Hematopoietic multipotent progenitor cell treated with erythropoietin and hydrocortisone succinate and interleukin-3 and kit ligand, for 4 days (in vitro differentiated cells): ENCODE data around the gene SCARB1.

Source experiments
- DNase-seq: peaks from one replicate; pipeline ENCODE4 v3.0.0-alpha.2; 2015

SCARB1 gene

GRCh38 chr12:124841558-124841945 lies 22.1 kb downstream of the SCARB1 start:
- DNase-seq: no peak

DNA sequence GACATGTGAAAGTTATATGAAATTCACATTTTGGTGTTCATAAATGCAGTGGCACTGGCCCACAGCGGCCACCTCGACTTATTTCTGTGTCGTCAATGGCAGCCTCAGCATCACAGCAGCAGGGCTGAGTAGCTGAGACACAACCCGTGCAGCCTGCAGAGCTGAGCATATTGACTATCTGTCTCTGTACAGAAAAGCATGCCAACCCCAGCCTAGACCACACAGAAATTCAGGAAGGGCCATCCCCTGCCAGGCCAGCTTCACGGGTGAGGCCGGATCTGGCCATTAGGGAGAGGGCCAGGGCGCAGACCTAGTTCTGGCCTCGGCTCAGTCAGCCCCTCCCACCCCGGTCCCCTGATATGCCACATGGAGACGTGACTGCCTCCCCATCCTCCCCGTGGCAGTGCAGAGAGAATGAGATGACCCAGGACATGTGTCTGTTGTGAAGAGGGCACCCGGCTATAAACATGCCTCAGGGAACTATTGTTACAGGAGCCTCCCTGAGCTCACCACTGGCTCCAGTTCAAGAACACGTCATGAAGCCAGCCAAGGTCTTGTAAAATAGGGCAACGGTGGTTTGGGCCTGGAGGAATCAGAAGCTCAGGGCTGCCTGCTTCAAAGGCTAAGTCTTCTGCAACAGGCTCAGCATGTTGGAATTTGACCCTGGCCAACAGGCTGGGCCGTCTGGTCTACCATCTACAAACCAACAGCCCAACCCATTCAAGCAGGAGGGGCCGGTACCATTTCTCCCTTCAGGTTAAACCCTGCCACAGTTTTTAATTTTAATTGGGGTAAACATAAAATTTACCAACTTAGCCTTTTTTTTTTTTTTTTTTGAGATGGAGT lies 25.5 kb downstream of the SCARB1 start:
- DNase-seq: no peak

DNA sequence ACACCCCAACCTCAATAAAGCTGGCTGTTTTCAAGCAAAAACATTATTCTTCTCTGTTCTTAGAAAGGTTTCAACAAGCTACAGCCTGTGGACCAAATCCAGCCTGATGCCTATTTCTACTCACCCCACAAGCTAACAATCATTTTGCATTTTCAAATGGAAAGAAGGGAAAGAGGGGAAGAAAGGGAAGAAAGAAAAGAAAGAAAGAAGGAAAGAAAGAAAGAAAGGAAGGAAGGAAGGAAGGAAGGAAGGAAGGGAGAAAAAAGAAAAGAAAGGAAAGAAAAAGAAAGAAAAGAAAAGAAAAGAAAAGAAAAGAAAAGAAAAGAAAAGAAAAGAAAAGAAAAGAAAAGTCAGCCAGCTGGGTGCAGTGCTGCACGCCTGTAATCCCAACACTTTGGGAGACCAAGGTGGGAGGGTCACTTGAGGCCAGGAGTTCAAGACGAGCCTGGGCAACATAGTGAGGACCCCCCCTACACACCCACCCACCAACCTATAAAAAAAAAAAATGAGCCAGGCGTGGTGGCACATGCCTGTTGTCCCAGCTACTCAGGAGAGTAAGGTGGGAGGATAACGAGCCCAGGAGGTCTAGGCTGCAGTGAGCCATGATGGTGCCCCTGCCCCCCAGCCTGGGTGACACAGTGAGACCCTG lies 26.3 kb downstream of the SCARB1 start:
- DNase-seq: no peak

DNA sequence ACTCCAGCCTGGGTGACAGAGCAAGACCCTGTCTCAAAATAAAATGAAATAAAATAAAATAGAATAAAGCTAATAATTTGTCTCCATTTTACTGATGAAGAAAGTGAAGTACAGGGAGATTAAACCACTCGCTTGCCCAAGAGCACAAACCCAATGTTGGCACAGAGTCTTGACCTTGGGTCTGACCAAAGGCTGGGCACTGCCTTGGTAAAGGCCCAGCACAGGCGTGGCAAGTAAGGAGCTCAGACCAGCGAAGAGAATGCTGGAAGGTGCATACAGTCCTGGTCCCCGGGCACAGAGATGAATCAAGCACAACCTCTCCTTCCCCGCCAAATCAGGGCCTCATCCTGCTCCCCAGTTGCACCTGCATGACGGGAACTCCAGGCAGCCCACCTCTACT lies 26.9 kb downstream of the SCARB1 start:
- DNase-seq: no peak

DNA sequence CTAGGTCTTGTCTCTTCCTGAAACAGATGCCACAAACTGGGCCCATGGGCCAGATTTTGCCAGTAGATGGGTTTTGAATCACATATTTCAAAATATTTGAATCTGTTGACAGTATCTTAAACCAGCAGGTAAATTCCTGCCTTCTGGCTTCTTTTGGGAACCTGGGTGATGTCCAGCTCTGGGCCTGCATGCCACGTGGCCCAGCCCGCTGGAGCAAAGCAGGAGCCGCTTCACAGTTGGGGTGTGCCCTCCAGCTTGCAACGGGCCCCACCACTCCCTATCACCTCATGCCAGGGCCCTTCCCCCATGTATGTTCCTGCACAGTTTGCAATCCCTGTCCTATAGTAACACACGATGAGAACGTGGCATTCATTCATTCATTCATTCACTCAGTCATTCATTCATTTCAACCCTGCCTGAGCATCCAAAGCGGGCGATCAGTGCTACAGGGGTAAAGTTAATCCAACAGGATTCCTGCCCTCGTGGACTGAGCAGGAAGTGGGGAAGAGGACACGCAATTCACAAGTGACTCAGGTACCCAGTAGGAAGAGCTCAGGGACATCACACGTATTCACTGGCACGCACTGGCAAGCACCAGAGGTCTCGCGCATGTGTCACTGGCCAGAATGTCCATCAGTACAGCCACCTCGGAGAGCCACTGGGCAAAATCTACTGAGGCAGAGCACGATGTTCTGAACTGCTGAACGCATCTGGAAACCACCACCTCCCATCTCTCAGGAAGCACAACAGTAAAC lies 27.8 kb downstream of the SCARB1 start:
- peak; percentile 64 for DNase-seq

DNA sequence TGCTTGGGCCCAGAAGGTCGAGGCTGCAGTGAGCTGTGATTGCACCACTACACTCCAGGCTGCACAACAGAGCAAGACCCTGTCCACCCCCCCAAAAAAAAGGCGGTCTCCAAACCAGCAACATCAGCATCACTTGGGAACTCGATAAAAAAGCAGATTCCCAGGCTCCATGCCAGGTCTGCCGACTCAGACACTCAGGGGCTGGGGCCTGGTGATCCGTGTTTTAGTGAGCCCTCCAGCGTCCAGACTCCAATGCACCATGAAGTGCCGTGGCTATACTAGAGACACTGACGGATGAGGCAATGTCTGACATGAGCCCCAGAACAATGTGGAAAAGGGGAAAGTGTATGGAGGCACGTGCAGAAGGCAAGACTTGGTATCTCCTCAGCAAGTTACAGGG lies 28.8 kb downstream of the SCARB1 start:
- DNase-seq: no peak

DNA sequence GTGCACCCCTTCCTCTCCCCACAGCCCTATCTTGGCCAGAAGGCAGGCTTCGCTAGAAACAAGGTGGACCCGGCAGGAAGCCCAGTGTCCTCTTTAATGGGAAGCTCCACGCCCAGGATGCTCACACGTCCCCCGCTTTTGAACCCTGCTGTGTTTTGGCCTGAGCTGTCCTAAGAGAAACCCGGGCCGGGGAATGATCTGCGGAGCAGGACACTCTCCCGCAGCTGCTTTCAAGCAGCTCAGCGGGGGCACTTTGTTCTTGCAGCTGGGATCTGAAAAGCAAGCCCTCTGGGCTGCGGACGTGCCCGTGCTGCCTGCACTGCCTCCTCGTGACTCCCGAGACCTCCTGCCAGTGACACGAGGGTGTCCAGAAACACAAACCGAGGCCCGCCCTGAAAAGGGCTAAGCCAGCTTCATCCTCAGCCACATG lies 30.0 kb downstream of the SCARB1 start:
- no peak for DNase-seq

DNA sequence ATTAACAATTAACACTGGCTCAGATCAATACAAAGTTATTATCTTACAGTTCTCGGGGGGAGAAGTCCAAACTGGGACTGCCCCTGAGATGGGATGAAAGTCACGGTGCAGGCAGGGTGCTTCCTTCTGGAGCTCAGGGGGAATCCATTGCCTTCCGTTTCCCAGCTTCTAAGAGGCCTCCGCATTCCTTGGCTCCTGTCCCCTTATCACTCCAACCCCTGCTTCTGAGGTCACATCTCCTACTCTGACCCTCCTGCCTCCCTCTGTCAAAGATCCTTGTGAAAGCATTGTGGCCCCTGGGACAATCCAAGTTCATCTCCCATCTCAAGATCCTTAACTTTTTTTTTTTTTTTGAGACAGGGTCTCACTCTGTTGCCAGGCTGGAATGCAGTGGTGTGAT lies 30.8 kb downstream of the SCARB1 start:
- no peak for DNase-seq

- no peak for DNase-seq
Measured at GRCh38 chr12:124831590-124831989, 32.1 kb downstream of the SCARB1 start.

DNA sequence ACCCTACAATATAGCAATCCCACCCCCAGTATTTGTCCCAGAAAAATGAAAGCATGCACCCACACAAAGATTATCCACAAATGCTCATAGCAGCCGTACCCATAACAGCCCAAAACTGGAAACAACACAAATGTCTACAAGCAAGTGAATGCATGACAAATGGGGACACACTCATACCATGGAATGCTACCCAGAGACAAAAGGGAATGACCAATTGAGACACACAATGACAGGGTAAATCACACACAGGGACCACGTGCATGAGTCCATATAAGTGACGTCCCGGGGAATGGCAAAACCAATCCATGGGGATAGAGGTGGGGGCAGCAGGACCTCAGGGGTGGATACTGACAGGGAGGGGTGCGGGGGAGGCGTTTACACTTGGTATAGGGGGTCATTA lies 33.4 kb downstream of the SCARB1 start:
- no peak for DNase-seq

- DNase-seq: no peak
Measured at GRCh38 chr12:124829708-124830304, 33.9 kb downstream of the SCARB1 start.

DNA sequence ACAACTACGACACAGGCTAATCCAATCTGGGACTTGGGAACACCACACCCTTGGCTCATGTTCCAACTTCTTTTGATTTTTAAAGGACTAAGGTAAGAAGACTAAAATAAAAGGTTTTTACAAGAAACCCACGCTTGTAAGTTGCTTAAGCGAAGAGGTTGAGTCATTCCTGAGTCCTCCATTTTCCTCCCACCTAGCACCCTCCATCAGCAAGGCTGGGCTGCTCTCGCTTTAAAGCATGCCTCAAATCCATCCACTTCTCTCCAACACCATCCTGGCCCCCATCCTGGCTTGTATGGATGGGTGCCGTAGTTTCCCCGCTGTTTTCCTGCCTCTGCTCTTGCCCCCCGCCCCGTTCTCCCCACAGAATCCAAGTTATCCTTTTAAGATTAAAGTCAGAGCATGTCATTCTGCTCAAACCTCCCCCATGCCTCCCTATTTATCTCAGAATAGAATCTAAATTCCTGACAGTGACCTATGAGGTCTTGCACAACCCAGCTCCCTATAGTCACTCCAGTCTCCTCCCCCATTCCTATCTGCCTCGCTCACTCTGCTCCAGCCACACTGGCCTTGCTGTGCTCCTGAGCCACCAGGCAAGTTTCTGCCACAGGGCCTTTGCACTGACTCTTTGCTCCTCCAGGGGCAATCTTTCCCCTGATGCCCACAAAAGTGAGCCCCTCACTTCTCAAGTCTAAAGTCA lies 34.5 kb downstream of the SCARB1 start:
- peak; percentile 35 for DNase-seq

DNA sequence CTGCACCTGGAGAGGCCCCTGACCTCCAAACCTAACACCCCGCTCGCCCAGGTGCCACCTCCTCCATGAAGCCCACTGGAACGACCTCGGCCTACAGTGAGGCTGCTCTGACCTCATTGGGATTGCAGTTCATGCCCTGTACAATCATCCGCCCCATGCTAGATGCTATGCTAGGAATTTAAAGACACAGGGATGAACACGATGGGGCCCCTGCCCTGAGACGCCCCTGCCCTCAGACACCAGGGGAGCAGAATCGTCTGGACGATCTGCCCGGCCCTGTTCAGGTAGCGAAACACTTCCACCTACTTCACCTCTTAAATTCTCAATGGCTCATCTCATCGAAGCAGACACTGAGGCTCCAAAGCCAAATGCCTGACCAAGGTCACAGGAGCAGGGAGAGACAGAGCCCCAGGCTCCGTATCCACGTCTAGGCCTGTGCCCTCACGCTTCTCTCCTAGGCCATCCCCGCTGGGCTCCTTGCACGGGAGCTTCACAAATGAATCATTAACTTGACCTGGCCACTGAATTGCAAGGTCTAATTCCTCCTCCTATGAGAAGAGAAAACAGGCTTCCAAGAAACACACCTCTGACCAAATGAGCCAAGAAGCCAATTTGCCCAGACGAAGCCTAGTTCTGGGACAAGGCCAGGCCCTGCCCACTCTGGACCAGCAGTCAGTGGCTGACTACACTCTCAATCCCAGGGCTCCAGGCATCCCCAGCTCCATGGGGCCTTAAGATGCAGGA lies 35.2 kb downstream of the SCARB1 start:
- no peak for DNase-seq

DNA sequence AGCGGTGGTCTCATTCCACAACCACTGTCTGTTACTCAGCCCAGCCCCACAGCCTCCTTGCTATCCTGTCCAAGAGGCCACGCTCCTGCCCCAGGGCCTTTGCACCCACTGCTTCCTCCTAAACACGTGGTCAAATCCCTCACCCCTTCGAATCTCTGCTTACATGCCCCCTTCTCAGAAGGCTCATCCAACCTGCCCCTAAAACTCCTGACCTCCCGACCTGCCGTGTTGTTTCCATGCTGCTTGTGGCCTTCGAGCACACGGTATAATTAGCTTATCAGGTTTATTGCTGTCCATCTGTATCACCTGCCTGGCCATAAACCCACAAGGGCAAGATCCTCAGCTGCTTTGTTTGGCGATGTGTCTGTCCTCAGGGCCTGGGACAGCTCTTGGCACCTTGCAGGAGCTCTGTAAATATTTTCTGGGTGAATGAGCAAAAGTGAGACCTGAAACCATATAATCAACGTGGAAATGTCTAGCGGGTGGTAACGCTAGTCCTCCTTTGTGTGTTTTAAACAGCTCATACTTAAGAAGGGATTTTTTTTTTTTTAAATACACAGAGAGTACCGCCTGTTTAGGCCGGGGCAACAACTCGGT lies 36.0 kb downstream of the SCARB1 start:
- DNase-seq: no peak

DNA sequence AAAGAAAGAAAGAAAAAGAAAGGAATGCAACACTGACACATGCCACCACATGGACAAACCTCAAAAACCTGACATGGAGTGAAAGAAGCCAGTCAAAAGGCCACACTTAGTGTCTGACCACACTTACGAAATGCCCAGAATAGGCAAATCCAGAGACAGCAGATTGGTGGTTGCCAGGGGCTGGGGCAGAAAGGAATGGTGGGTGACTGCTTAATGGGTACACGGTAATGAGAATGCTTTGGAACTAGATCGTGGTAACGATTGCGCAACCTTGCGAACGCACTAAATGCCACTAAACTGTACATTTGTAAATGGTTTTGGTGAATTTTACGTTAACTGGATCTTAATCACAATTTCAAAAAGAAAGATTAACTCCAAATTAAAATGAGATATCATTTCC lies 39.5 kb downstream of the SCARB1 start:
- peak; percentile 50 for DNase-seq

DNA sequence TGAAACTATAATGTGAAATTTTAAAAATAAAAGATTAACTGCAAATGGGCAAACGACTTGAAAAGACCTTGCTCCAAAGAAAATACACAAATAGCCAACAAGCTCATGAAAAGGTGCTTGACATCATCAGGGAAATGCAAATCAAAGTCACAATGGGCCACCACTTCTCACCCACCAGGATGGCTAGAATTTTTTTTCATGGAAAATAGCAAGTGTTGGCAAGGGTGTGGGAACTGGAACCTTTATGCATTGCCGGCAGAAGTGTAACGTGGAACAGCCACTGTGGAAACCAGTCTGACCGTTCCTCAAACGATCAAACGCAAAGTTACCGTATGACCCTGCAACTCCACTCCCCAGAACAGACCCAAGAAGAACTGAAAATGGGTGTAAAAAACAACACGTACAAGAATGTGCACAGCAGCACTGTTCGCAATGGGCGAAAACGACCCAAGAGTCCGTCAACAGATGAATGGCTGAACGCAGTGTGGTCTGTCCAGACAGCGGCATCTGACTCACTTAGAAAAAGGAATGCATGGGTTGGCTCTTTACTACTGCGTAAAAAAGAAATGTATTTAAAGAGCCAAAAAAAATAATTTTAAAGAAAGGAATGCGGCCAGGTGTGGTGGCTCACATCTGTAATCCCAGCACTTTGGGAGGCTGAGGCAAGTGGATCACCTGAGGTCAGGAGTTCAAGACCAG lies 40.2 kb downstream of the SCARB1 start:
- no peak for DNase-seq

DNA sequence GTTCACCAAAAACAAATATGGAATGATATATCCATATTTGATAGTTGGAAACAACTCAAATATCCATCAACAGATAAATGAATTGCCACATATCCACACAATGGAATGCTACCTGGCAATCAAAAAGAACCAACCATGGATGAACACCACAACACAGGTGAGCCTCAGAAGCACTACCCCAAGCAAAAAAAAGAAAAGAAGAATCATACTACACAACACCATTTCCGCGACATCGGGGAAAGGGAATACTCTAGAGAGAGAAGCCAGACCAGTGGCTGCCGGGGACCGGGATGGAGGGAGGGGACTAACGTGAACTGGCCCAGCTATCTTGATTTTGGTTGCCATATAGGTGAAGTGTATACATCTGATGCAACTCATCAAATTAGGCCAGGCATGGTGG lies 41.4 kb downstream of the SCARB1 start:
- no peak for DNase-seq

- DNase-seq: no peak
Measured at GRCh38 chr12:124821252-124822200, 42.1 kb downstream of the SCARB1 start.

DNA sequence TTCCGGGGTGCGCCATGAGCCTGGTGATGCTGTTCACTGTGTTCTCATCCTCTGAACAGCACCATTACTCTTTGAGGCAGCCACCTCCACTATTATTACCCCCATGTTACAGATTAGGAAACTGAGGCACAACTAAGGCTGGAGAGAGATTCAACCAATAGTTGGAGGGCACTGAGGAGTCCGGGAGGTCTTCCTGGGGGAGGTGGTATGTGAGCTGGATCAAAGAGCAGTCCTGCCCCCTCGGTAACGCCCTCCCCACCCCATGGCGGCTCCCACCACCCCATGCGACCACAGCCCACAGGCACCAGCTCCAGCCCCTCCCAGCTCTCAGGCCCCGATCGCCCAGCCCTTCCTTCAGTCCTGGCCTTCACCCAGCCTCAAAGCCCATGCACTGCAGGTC lies 43.5 kb downstream of the SCARB1 start:
- no peak for DNase-seq

DNA sequence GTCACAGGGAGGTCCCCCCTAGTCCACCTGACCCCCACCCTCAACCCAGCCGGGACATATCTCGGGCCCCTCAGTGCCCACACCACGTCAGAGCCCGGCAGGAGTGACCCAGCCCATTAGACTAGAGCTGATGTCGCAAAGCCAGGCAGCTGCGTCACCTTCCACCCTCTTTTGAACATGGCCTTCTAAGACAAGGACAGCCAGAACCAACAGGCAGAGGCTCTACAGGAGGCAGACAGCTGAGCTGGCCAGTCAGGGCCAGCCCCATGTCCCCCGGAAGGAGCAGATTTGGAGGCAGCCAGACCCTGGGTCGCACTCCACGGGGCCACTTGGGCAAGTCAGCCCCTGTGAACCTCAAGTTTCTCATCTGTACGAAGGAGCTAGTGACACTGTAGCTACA lies 44.1 kb downstream of the SCARB1 start:
- DNase-seq: no peak
